Measurements from ENCODE around the gene ERI3.

DNA sequence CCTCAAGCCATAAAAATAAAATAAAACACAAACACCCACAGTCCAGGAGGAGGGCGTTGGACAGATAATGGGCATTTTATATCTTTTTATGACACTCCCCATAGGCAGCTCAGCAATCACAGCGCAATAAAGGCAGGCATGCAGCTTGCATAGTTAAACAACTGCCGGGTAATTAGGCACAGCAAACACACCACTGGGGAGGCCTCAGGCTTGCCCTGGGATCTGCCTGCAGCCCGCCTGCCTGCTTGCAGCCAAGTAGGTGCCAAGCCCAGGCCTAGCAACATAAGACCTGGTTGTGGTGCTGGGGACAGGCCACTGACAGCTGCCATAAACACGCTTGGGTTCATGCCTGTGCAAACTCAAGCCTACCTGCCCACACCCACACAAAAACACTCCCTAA lies 87.6 kb downstream of the ERI3 start:
- TF ChIP-seq CTCF (IDR thresholded peaks at IDR 0.05) (no peak), EZH2 (IDR thresholded peaks at IDR 0.05) (no peak), EZH2phosphoT487 (IDR thresholded peaks at IDR 0.05) (no peak)
